HG03520 (cell line): ENCODE data around the gene TDP1.
A peak's percentile ranks its signal among the peaks of the same experiment; 100 is the strongest.

Experiments
- ATAC-seq: cut with Tn5 transposase; IDR thresholded peaks from one replicate; pipeline ENCODE4 v1.9.1; 2021; ENCODE audit warnings: mild to moderate bottlenecking, moderate library complexity; ENCODE audit not compliant: unreplicated experiment

Gene TDP1

GRCh38 chr14:89955745-89956660, at the start of gene TDP1:
TSS of gene TDP1 (plus strand) at chr14:89955927. CDS start at chr14:89963115, 7,188 bp downstream.
- ATAC-seq: peak; percentile 56

GRCh38 chr14:89906000-89906399, 49.7 kb upstream of the TDP1 start:
- ATAC-seq: no peak

- ATAC-seq: no peak
These were observed 48.1 kb upstream of the TDP1 start for GRCh38 chr14:89907655-89908054.

DNA sequence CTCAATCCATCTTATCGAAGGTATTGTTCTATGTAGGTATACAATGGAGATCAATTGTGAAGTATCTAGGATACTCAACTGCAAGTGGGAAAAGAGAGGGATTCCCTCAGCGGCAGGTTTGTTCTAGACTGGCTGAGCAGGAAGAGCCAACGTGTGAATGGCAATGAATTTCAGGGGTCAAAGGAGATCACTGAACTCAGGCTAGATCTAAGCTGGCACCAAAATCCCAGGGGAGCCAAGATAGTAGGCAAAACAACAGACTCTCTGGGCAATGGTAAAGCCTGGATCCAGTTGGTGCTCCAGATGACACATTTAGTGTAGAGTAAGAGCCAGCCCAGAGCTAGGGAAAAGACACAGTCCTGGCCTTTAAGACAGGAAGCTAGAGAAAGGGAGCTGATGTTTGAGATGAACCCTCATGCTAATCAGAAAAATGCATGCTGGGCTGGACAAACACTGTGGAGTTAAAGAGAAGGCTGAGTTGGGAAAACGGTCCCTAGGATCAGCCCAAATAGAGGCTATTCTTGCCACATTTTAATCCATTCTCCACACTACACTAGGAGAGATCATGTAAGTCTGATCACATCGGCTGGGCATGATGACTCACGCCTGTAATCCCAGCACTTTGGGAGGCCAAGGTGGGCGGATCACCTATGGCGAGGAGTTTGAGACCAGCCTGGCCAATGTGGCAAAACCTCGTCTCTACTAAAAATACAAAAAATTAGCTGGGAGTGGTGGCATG, 46.8 kb upstream of the TDP1 start:
- ATAC-seq: no peak

DNA sequence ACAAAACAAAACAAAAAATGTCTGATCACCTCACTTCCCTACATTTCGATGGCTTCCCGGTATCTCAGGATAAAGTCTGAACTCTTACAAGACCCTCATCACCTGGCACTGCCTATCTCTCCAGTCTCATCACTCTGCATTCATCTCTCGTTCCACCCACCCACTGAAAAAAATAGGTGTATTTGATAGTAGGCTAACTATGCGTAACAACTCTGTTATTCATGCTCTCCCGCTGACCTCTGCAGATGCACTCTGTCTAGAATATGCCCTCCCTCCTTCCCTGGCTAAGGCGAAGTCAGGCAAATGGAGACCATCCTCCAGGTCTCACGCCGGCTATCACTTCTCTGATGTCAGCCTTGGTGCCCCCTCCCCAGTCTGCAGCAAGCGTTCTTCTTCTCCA, 46.1 kb upstream of the TDP1 start:
- ATAC-seq: no peak

- ATAC-seq: no peak
These were observed 45.1 kb upstream of the TDP1 start for GRCh38 chr14:89910691-89911009.

DNA sequence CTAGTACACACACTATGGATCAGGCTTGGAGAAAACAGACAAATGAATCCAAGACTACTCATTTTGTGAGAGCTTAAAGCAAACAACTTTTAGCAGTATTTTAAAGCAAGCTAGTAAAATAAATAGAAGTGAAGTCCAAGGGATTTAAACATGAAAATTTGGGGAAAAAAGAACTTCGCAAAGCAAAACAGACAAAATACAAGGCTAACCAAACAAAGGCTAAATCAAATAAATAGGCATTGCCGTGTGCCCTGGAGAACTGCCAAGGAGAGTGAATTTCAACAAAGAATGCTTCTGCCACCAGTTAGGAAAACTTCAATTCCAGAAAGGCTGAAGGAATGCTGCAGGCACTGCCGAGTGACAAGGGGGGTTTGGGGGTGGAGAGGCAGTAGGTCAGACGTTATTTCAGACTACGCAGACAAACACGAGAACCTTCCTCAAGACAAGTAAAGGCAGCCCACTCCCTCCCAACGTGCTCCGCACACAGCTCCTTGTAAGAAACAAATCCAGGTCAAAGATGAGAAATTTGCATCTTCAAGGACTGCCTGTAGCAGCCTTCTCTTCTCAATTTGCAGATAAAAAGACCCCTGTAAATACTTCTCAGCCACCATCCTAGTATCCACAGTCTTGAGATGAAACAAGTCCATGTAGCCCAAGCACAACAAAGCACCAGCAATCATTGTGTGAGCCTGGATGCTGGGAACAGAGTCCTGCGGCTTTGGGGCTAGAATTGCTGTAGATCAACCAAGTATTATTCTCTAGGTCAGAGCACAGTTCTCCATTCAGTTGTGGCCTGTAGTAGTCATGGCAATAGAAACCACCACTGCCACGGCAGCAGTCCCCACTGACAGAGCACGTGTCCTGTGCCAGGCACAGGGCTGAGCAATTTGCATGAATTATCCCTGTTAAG, 44.5 kb upstream of the TDP1 start:
- ATAC-seq: no peak

DNA sequence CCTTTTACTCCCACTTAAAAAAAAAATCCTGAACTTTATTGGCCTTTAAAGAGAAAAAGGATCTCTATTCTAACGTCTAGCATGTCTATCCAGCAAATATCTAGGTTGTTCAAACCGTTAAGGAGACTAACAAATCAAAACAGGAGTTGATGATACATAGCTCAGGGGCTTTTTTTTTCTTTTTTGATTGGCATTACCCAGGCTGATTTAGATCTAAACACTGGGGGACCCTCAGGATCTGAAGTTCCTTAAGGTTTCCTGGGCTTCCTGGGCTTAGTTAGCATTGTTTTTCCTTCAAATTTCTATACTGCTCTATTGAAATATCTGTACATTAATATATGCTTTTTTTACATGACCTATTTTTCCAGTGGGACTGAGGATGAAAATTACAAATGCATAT, 43.5 kb upstream of the TDP1 start:
- no peak for ATAC-seq

DNA sequence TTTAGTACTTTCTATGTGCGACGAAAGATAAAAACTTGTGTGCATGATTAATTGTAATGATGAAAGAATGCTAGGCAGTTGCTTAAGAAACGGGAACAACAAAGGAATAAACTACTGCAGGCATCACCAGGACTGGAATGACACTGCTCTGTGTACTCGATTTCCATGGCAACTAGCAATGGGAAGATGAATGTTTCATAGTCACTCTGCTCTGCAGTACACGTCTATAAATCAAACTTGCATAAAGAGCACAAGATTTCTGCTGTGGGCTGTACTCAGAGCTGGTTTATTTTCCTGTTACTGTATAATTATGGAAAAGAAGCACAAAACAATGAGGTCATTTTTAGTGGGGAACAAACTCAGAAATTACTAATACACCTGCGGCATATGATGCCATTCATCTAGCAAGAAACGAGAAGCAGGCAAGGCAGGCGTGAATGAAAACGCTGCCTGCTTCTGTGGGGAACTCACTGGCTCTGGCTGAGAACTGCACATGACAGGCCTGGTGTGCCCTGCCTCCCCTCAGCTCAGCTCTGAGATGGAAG, 43.0 kb upstream of the TDP1 start:
- no peak for ATAC-seq

DNA sequence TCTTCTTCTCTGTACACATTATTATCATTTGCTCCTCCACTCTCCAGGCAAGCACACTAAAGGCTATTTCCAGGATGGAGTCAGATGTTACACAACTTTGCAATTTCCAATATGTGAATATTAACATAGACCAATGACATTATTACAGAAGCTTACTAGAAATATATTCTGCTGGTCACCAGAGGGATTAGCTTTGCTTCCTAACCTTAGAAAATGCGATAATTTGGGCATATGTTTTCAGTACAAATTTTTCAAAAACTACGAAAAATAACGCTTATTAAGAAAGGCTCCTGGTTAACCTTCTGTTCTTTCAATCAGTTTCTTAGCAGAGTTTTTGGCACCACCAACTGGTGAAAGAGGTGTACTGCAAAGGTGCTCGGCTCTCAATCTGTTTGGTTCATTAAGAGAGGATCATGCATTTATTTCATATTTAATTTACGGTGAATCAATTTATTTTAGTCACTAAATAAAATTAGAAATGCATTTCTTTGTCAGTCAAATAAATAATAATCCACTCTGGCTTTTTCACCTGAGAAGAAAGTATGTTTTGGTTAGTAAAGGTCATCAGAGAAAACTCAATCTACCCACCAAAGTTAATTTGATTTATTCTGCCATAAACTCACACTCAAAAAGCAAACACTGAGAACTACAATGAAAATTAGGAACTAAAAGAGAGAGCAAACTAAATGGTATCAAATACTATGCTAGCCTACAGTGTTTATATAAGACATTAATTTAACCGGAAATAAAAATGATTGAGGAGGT, 40.4 kb upstream of the TDP1 start:
- ATAC-seq: no peak

DNA sequence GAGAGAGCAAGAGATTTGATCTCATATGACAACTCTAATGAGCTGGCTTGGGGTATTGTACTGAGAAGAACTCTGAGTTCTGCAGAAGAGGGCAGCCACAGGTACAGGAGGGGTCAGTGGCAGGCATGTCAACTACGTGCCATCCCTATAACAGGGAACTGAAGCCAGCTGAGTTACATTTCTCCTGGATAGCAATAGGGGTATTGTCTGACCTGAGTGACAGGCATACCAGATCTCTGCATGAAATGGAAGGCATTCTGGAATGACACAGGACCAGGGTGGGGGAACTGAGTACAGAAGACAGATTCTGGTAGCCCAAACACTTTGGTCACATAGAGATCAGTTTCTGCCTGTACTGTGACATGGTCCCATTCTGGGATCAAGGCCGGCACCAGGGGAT, 37.0 kb upstream of the TDP1 start:
- no peak for ATAC-seq

DNA sequence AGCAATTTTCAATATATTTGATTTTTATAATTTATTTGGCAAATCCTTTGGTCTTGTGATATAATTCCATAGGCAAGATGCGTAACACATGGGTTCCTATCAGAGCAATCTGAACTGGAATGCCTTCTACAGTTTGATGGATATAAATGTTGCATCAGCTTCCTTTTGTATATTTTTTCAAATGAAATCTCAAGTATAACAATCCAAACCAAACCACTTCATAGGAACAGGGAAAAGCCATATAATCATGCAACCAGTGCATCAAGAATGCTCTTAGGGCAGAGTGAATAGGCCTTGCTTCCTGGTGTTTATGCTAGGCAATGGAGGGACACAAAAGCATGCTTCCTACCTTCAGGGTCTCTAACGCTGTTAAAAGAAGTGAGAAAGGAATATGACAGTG, 35.7 kb upstream of the TDP1 start:
- no peak for ATAC-seq

- ATAC-seq: no peak
These were observed 34.4 kb upstream of the TDP1 start for GRCh38 chr14:89921346-89921745.

- no peak for ATAC-seq
These were observed 33.5 kb upstream of the TDP1 start for GRCh38 chr14:89922031-89922907.

DNA sequence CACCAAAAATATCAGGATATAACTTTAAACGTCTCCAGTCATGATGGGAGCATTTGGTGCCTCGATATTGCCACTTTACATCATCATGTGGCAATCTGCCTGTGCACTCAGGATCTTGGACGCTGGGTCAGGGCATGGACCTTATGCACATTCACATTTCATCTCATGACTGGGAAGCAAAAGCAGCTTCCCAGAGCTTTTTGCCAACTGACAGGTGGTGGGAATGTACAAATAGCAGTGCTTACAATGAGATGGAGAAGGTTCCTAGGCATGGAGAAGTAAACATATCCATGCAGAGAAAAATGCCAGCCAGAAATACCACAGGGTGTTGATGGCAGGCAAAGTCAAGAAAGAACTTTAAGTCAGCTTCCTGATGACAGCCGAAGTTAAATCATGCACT, 31.5 kb upstream of the TDP1 start:
- no peak for ATAC-seq

DNA sequence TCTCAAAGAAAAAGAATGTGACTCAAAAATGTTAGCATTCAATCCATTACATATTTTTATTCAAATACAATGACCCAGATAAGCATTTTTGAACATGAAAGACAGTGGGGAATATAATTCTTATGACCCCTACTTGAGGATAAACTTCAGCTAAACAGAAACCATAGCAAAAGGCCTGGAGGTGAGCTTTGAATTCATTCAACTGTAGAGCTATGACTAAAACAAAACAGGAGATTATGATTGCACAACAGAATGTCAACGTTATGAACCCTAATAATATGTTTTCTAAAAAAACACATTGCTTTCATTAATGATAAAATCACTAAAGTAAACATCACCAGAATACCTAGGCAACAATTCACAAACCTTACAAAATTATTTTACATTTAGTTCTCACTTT, 29.0 kb upstream of the TDP1 start:
- no peak for ATAC-seq

DNA sequence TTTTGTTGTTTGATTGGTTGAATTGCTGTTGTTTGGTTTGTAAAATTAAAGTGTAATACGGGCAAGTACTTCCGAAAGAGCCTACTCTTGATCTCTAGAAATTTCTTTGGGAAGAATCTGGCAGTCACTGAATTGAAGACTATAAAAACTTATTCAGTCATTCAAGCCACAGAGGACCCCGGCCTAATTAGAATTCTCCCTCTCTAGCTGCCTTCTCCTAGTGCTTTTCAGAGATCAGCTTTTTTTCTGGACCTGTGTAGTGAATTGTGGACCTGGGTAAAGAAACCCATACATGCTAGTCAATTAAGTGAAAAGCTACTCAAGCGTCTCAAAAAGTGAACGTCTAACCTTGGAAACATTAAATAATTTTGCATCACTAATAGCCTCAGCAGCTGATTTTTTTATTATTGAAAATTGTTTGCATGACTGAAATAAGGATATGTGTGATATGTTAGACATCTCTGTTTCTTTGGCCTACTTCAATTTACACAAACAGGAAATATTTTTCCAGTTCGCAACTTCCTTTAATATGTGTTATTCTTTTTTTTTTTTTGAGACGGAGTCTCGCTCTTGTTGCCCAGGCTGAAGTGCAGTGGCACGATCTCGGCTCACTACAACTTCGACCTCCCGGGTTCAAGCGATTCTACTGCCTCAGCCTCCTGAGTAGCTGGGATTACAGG, 28.4 kb upstream of the TDP1 start:
- ATAC-seq: no peak

DNA sequence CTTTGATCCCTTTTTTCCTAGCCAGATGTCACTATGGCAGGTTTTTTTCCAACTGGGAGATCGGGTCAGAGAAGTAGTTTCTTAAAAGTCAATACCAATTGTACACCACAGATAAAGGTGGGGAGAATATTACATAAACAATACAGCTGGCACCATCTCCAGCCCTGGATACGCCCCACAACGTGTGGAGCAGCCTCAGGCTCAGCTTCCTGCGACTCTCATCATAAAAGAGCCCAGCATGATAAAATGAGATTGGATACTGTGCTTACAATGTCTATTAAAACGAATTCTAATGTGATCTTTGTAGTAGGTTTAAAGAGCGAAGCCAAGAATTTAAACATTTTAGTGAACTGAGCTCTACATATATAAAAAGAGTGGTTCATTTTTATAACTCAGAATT, 22.7 kb upstream of the TDP1 start:
- no peak for ATAC-seq
